ENCODE data around the gene KBTBD13.
A peak's percentile ranks its signal among the peaks of the same experiment; 100 is the strongest.
"Not testable (repeated sequence)": the region's sequence is repeated elsewhere in the genome, so short reads cannot be mapped to it uniquely, and the experiment has no call there.

The KBTBD13 gene

GRCh38 chr15:65044218-65044617, 32.3 kb upstream of the KBTBD13 start:
- not testable (repeated sequence) for H3K4me1 Mint-ChIP-seq, DNase-seq, H3K27me3 Mint-ChIP-seq, H3K9me3 Mint-ChIP-seq, ATAC-seq, H3K4me3 Mint-ChIP-seq
- H3K27ac Mint-ChIP-seq, result peak overlapping the region in 1 of 2 donors; percentile 42

DNA sequence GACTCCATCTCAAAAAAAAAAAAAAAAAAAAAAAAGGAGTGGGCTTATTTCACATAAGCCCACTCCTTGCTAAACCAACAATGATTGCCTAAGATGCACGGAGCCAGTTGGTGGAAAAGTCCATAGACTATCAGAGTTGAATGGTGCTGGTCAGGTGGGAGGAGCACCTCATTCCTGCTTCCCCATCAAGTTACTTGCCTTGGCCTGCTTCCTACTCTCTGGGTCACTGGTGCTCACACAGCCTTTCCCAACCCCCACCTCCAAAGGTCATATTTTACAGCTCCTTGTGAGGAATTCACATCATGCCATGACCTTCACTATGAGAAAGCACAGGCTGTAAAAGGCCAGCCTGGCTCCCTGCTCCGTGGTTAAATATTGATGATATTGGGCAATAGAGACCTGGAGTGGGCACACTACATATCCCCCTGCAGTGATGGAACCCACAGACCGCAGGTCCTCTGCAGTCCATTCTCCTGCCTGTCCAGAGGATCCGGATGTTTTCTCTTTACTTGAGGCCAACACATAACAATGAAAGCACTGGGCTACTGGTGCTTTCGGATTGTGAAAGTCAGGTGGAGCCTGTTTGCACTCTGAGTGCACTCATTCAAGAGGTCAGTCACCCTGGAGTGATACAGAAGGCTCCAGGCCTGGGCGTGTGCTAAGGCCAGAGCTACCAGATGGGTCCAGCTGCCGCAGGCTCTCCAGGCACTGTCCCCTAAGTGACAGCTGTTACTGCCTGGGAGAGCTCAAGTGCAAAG, 31.6 kb upstream of the KBTBD13 start, which contains the start of gene SLC51B:
TSS of gene SLC51B (plus strand) at position 664 of the 758 bp plus-strand sequence. CDS start 4,618 bp downstream, outside the sequence.
- no peak for ATAC-seq
- Mint-ChIP-seq H3K4me1 (peaks cover 10% of the 10 kb centered on the region), H3K27me3 (no peaks in the 10 kb centered on the region), H3K4me3 (no peak within 1 kb of the TSS), H3K9me3 (no peaks in the 10 kb centered on the region), H3K27ac (no peak within 1 kb of the TSS)
- DNase-seq, result no peak

- no peak overlapping the region for H3K4me3 Mint-ChIP-seq
- H3K27me3 Mint-ChIP-seq, result peaks cover 6% of the 10 kb centered on the region
- no peaks in the 10 kb centered on the region for H3K9me3 Mint-ChIP-seq
- no peak overlapping the region for H3K27ac Mint-ChIP-seq
- DNase-seq (no peak), ATAC-seq (no peak)
- H3K4me1 Mint-ChIP-seq, result peaks cover 16% of the 10 kb centered on the region
These were observed 28.3 kb upstream of the KBTBD13 start for GRCh38 chr15:65048241-65048640.

DNA sequence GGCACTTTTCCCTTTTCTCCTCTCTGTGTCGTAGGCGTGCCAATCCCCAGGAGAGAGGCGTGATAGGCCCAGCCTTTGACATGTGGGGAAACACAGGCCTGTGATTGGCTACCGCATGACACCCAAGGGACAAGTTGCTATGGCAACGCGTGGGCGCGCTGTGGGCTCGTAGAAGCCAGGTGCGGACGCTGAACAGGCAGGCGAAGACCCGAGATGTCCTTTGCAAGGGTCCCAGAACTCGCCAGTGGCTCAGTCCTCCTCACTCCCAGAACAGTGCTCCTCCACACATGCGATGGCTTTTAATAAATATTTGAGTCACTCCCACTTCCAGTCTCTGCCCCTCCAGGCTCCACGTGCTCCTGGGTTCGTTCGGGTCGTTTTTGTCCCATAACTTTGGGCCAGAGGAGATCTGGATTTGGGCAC, 27.1 kb upstream of the KBTBD13 start:
- Mint-ChIP-seq H3K27ac (peak overlapping the region in 1 of 2 donors; percentile 71), H3K9me3 (no peaks in the 10 kb centered on the region), H3K4me1 (peaks cover 16% of the 10 kb centered on the region), H3K27me3 (peaks cover 6% of the 10 kb centered on the region), H3K4me3 (peak overlapping the region; percentile 71 to 73)
- ATAC-seq (peak; percentile 98), DNase-seq (peak; percentile 80 to 86)

DNA sequence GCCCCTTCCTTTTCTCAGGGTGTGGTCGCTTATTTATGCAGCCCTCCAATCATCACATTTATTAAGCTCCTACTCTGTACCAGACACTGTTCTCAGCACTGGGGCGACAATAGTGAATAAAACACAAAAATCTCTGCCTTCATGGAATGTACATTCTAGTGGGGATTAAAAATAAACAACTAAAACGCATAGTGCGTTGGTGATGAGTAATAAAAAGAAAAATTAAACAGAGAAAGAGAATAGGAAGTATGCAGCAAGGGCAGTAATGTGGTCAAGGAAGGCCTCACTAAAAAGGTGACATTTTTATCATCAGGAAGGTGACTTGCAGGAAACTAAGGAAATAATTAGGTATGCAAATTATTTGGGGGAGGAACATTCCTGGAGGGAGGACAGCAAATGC, 26.3 kb upstream of the KBTBD13 start:
- Mint-ChIP-seq H3K27me3 (peaks cover 6% of the 10 kb centered on the region), H3K27ac (no peak overlapping the region), H3K4me1 (peaks cover 17% of the 10 kb centered on the region), H3K4me3 (no peak overlapping the region), H3K9me3 (no peaks in the 10 kb centered on the region)
- DNase-seq (no peak), ATAC-seq (no peak)

DNA sequence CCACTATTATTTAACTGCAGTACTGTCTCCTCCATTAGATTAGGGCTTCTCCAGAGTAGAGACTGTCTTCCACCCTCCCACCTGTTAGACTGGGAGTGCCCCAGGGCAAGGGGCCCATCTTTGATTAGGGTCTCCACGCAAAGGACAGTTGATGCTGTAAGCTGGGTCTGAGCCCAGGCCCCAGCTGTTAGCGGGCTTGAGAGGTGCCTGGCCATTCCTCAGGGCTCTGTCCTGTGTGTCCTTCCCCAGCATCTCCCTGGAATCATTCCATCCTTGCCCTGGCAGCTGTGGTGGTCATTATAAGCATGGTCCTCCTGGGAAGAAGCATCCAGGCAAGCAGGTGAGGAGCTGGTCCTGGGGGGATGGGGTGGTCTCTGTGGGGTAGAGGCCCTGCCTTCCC, 25.3 kb upstream of the KBTBD13 start:
- no peak overlapping the region for H3K4me3 Mint-ChIP-seq
- DNase-seq, result no peak
- peaks cover 6% of the 10 kb centered on the region for H3K27me3 Mint-ChIP-seq
- ATAC-seq, result no peak
- no peak overlapping the region for H3K27ac Mint-ChIP-seq
- no peaks in the 10 kb centered on the region for H3K9me3 Mint-ChIP-seq
- H3K4me1 Mint-ChIP-seq, result peaks cover 23% of the 10 kb centered on the region

DNA sequence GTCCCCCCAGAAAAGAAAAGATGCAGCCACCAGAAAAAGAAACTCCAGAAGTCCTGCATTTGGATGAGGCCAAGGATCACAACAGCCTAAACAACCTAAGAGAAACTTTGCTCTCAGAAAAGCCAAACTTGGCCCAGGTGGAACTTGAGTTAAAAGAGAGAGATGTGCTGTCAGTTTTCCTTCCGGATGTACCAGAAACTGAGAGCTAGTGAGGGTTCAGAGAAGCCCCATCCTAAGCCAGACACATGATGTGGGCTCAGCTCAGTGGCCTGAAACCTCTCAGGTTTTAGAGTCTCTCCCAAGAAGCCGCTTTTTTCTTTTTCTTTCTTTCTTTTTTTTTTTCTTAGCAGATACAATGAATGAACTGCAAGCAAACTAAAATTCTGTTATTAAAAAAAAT, 23.6 kb upstream of the KBTBD13 start:
- DNase-seq (no peak), ATAC-seq (no peak)
- H3K4me1 Mint-ChIP-seq, result peaks cover 23% of the 10 kb centered on the region

DNA sequence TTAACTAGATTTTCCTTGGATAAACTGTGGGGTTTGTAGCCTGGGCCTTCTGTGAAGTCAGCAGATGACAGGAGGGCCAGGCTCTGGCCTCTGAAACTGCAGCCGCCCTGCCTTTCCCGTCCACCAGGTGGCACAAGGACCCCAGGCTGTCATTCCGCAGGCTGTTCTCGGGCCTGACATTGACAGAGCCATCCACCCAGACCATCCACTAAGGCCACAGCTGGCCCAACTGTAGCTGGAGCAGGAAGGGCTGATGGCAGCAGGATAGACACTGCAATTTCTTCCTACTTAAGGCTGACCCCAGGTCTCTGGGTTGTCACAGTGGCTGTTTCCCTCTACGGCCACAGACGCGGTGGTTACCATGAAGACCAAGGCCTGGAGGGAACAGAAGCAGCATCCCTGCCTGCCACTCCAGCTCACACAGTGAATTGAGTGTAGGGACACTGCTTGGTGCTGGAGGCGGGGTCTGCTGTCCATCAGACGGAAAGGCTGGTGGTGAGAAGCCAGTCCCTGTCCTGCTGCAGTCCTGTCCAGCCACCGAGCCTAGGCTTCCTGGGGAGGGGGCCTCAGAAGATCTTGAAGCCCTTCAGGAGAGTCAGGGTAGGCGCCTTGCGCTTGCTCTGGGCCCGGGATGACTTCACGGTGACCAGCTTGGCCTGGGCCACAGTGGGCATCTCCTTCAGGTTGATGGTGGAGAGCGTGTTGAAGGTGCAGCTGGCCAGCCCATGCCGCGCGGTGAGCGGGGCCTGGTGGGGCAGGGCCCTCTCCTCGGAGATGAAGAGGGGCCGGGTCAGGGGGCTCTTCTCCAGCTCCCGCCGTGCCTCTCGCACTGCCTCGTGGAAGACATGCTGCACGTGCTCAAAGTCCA, 22.0 kb upstream of the KBTBD13 start:
- peak; percentile 60 to 64 for DNase-seq
- ATAC-seq, result peak; percentile 64
- Mint-ChIP-seq H3K4me3 (no peak overlapping the region), H3K9me3 (no peaks in the 10 kb centered on the region), H3K27me3 (peaks cover 6% of the 10 kb centered on the region), H3K4me1 (peaks cover 16% of the 10 kb centered on the region), H3K27ac (peak overlapping the region in 1 of 2 donors; percentile 54)

More for the DNA sequence above, 23.6 kb upstream of the KBTBD13 start:
- H3K9me3 Mint-ChIP-seq, result no peaks in the 10 kb centered on the region
- no peak overlapping the region for H3K4me3 Mint-ChIP-seq
- H3K27ac Mint-ChIP-seq, result no peak overlapping the region
- peaks cover 6% of the 10 kb centered on the region for H3K27me3 Mint-ChIP-seq

DNA sequence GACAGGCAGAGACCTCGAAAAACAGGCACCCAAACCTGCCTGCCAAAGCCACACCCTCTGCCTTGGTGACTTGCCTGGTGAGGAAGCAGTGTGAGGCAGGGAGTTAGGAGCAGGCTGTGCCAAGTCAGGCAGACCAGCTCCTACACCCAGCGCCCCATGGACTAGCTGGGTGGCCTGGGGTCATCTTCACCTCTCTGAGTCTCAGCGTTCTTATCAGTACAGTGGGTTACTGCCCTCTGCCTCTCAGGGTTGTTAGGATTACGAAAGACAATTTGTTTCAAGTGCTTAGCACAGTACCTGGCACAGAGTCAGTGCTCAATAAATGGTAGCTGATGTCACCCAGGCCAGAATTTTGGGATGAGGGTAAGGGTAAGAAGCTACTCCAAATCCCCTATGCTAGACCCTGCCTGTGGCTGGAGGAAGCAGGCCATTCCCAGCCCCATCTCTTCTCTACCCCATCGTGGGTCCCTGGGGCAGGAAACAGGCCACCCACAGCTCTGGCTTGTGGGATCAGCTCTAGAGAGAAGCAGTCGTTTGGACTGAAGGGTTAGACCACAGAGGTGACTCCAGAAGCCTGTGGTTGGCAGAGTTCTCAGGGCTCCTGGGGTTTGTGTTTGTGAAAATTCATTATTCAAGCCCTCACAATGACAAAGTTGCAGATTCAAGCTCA, 21.2 kb upstream of the KBTBD13 start:
- Mint-ChIP-seq H3K9me3 (no peaks in the 10 kb centered on the region), H3K27ac (peak overlapping the region in 1 of 2 donors; percentile 64), H3K4me1 (peaks cover 9% of the 10 kb centered on the region), H3K4me3 (no peak overlapping the region), H3K27me3 (peaks cover 6% of the 10 kb centered on the region)
- DNase-seq (no peak), ATAC-seq (peak; percentile 14)

- ATAC-seq, result no peak
- Mint-ChIP-seq H3K4me3 (no peak overlapping the region), H3K9me3 (no peaks in the 10 kb centered on the region)
These were observed 20.4 kb upstream of the KBTBD13 start for GRCh38 chr15:65056106-65056505.

DNA sequence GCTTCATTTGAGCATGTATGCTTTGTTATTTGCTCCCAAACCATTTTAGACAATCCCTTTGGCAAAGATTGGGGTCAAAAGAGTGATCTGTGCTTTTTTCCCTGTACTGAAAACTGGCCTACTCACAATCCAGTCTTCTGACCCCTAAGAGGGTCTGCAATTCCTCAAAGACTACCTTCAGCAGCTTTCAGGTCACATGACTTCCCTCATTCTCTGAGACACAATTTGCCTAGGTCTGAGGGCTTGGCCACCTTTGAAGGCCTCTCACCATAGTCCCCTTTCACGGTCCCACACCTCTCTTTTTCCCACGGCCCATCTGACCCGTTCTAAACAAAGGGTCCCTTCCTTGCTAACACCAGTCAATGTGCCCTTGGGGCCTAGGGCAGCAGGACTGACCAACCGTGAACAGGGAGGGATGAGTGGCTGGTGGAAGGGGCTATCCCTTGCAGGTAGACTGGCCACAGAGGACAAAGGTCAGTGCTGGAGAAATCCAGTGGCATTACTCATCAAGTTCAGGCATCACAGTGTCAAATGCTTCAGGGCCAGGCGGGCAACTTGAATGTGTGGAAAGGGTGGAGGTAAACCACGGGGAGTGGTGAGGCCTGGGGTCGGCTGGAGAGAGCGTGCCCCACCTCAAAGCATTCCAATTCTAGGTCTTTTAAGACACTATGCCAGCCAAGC, 19.5 kb upstream of the KBTBD13 start:
- no peaks in the 10 kb centered on the region for H3K27me3 Mint-ChIP-seq
- H3K4me3 Mint-ChIP-seq, result no peak overlapping the region
- DNase-seq (no peak), ATAC-seq (no peak)
- no peaks in the 10 kb centered on the region for H3K9me3 Mint-ChIP-seq
- H3K4me1 Mint-ChIP-seq, result peaks cover 7% of the 10 kb centered on the region
- no peak overlapping the region for H3K27ac Mint-ChIP-seq

More at GRCh38 chr15:65056106-65056505, 20.4 kb upstream of the KBTBD13 start:
- DNase-seq, result no peak
- H3K27me3 Mint-ChIP-seq, result peaks cover 3% of the 10 kb centered on the region
- no peak overlapping the region for H3K27ac Mint-ChIP-seq
- H3K4me1 Mint-ChIP-seq, result peaks cover 7% of the 10 kb centered on the region

GRCh38 chr15:65057549-65057940, 19.0 kb upstream of the KBTBD13 start:
- no peak for ATAC-seq
- DNase-seq, result no peak
- H3K4me1 Mint-ChIP-seq, result peaks cover 7% of the 10 kb centered on the region
- no peaks in the 10 kb centered on the region for H3K27me3 Mint-ChIP-seq
- H3K4me3 Mint-ChIP-seq, result no peak overlapping the region
- H3K27ac Mint-ChIP-seq, result peak overlapping the region in 1 of 2 donors; percentile 72
- no peaks in the 10 kb centered on the region for H3K9me3 Mint-ChIP-seq

- Mint-ChIP-seq H3K4me1 (peaks cover 12% of the 10 kb centered on the region), H3K9me3 (no peaks in the 10 kb centered on the region), H3K27ac (no peak overlapping the region), H3K4me3 (no peak overlapping the region), H3K27me3 (peaks cover 5% of the 10 kb centered on the region)
- ATAC-seq (no peak), DNase-seq (no peak)
These were observed 17.9 kb upstream of the KBTBD13 start for GRCh38 chr15:65058394-65059368.

- no peaks in the 10 kb centered on the region for H3K9me3 Mint-ChIP-seq
- no peak overlapping the region for H3K27ac Mint-ChIP-seq
- peaks cover 8% of the 10 kb centered on the region for H3K27me3 Mint-ChIP-seq
- ATAC-seq (no peak), DNase-seq (no peak)
- H3K4me3 Mint-ChIP-seq, result no peak overlapping the region
- peaks cover 12% of the 10 kb centered on the region for H3K4me1 Mint-ChIP-seq
These were observed 17.2 kb upstream of the KBTBD13 start for GRCh38 chr15:65059369-65059750.
